ENCODE results near the gene SGTA.

SGTA gene

DNA sequence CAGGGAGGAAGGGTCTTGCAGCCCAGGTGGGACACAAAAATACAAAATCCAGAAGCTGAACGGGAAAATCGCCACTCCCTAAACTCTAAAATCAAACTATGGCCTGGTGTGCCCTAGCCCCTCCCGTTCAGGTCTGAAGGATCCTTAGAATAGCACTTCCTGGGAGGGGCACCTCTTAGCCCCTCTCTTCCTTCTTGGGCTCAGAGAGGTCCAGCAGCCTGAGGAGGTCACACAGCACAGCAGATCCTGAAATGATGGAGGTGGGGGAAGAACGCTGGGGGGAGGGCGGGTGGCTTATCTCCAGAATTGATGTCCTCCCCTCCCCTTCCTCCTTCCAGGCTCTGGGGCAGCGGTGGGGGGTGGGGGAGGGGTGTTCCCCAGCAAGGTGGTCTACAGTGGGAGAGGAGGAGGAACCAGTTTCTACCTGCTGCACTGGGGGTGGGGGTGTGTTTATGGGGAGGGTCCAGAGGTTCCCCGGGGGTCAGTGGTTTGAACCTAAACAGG, 63.8 kb downstream of the SGTA start:
- Histone ChIP-seq H2AFZ (ENCODE audit: low read length) (no peak overlapping the region), H3K9ac (ENCODE audit: low read depth, low read length, poor library complexity, severe bottlenecking) (no peak overlapping the region), H3K9me2 (replicated peaks; ENCODE audit: low read depth, low read length) (no peaks in the 10 kb centered on the region), H4K20me1 (ENCODE audit: insufficient read depth, low read length, poor library complexity, severe bottlenecking) (no peaks in the 10 kb centered on the region), H3K4me1 (ENCODE audit: insufficient read depth, low read length, poor library complexity, severe bottlenecking) (no peaks in the 10 kb centered on the region), H3K4me3 (ENCODE audit: low read length, poor library complexity, severe bottlenecking) (no peak overlapping the region), H3K79me2 (ENCODE audit: insufficient read depth, low read length) (no peaks in the 10 kb centered on the region), H3K4me2 (ENCODE audit: low read depth, low read length, poor library complexity, severe bottlenecking) (no peak overlapping the region), H3K36me3 (ENCODE audit: insufficient read depth, low read length) (no peaks in the 10 kb centered on the region), H3F3A (ENCODE audit: low read depth) (no peaks in the 10 kb centered on the region), H3K27me3 (ENCODE audit: insufficient read depth, low read length, poor library complexity, severe bottlenecking) (no peaks in the 10 kb centered on the region), H3K9me3 (ENCODE audit: insufficient read depth, low read depth, low read length) (peaks cover 5% of the 10 kb centered on the region; the same call in 1 of the 2 replicates)
- TF ChIP-seq EZH2phosphoT487 (IDR thresholded peaks at IDR 0.05; ENCODE audit: borderline replicate concordance): no peak
- TF ChIP-seq, protein P1, sequence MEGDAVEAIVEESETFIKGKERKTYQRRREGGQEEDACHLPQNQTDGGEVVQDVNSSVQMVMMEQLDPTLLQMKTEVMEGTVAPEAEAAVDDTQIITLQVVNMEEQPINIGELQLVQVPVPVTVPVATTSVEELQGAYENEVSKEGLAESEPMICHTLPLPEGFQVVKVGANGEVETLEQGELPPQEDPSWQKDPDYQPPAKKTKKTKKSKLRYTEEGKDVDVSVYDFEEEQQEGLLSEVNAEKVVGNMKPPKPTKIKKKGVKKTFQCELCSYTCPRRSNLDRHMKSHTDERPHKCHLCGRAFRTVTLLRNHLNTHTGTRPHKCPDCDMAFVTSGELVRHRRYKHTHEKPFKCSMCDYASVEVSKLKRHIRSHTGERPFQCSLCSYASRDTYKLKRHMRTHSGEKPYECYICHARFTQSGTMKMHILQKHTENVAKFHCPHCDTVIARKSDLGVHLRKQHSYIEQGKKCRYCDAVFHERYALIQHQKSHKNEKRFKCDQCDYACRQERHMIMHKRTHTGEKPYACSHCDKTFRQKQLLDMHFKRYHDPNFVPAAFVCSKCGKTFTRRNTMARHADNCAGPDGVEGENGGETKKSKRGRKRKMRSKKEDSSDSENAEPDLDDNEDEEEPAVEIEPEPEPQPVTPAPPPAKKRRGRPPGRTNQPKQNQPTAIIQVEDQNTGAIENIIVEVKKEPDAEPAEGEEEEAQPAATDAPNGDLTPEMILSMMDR (conservative IDR thresholded peaks at IDR 0.05; ENCODE audit: low read length): no peak

DNA sequence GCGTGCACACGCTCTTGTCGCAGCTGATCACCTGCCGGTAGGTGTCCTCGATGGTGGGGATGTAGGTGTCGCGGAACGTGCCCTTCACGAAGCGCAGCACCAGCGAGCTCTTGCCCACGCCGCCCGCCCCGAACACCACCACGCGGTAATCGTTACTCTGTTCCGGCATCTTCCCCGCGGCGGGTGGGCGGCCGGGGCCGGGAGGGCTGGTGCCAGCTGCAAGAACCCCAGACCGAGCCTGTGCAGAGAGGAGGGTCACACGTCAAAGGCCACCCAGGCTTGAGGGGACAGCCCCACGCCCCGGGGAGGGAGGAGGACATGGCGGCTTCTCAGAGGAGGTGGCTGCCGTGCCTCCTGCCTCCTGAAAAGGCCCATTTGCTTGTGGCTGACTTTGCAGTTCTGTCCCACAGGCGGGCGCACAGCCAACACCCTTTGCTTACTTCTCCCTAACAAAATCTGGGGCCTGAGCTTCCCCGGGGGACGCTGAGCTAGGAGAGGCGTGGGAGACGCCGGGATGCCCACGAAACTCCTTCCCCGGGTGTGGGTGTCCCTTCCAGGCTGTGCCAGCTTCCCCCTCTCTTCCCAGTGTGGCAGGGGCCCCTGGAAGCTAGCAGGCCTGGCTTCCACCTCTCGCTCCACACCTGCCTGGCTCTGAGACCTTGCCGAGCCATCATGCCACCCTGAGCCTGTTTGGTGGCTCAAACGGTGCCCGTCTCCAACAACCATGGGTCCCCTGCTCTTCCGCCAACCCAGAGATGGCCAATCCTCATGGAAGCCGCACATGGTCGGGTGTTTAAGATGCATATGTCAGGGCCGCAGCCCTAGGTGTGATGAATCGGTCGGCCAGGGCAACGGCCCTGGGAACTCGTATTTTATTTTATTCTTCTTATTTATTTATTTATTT, 65.2 kb downstream of the SGTA start:
- H2AFZ ChIP-seq (ENCODE audit: low read length): no peak overlapping the region
- no peaks in the 10 kb centered on the region for H3K4me1 ChIP-seq (ENCODE audit: insufficient read depth, low read length, poor library complexity, severe bottlenecking)
- H3K27me3 ChIP-seq (ENCODE audit: insufficient read depth, low read length, poor library complexity, severe bottlenecking): no peaks in the 10 kb centered on the region
- no peak overlapping the region for H3K4me2 ChIP-seq (ENCODE audit: low read depth, low read length, poor library complexity, severe bottlenecking)
- H4K20me1 ChIP-seq (ENCODE audit: insufficient read depth, low read length, poor library complexity, severe bottlenecking): no peaks in the 10 kb centered on the region
- H3K9ac ChIP-seq (ENCODE audit: low read depth, low read length, poor library complexity, severe bottlenecking): no peak overlapping the region
- peaks cover 5% of the 10 kb centered on the region; the same call in 1 of the 2 replicates for H3K9me3 ChIP-seq (ENCODE audit: insufficient read depth, low read depth, low read length)
- H3K36me3 ChIP-seq (ENCODE audit: insufficient read depth, low read length): no peaks in the 10 kb centered on the region
- no peak overlapping the region for H3K4me3 ChIP-seq (ENCODE audit: low read length, poor library complexity, severe bottlenecking)
- TF ChIP-seq EZH2phosphoT487 (IDR thresholded peaks at IDR 0.05; ENCODE audit: borderline replicate concordance): no peak
- TF ChIP-seq, protein P1 (conservative IDR thresholded peaks at IDR 0.05; ENCODE audit: low read length): no peak
- no peaks in the 10 kb centered on the region for H3K79me2 ChIP-seq (ENCODE audit: insufficient read depth, low read length)
- H3K9me2 ChIP-seq (replicated peaks; ENCODE audit: low read depth, low read length): no peaks in the 10 kb centered on the region
- no peaks in the 10 kb centered on the region for H3F3A ChIP-seq (ENCODE audit: low read depth)

DNA sequence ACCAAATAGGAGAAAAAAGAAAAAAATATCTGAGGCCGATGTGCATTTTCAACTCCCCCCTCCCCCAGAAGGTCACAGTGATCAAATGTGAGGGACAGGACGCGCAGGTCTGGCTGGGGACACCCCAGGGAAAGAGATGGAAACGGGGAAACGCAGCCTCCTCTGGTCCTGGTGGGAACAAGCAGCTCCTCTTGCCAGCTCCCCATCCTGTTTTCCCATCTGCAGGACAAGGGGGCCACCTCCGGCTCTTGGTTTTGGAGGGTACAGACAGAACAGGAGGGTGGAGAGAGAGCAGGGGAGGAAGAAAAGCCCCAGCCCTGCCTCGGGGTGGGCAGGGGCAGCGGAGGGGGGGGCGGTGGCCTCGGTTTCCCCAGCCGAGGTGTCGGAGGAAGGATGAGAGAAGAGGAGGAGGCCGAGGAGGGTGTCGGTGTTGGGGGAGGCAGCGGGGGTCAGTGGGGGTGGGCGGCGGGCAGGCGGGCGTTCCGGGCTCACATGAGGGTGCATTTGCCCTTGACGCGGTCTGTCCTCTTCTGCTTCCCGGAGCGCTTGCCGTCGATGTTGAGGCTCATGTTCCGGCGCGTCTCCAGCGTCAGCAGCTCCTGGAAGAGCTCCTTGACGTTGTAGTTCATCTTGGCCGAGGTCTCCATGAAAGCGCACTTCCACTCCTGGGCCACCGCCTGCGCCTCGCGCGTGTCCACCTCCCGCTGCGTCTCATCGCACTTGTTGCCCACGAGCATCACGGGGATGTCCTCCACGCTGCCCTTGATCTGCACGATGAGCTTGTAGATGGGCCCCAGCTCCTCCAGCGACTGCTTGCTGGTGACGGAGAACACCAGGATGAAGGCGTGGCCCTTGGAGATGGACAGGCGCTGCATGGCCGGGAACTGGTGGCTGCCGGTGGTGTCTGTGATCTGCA, 66.1 kb downstream of the SGTA start:
- H3K9ac ChIP-seq (ENCODE audit: low read depth, low read length, poor library complexity, severe bottlenecking): no peak overlapping the region
- H3K4me3 ChIP-seq (ENCODE audit: low read length, poor library complexity, severe bottlenecking): no peak overlapping the region
- H3F3A ChIP-seq (ENCODE audit: low read depth): no peaks in the 10 kb centered on the region
- H3K9me2 ChIP-seq (replicated peaks; ENCODE audit: low read depth, low read length): no peaks in the 10 kb centered on the region
- H2AFZ ChIP-seq (ENCODE audit: low read length): no peak overlapping the region
- peaks cover 5% of the 10 kb centered on the region; the same call in 1 of the 2 replicates for H3K9me3 ChIP-seq (ENCODE audit: insufficient read depth, low read depth, low read length)
- no peaks in the 10 kb centered on the region for H3K36me3 ChIP-seq (ENCODE audit: insufficient read depth, low read length)
- no peaks in the 10 kb centered on the region for H3K4me1 ChIP-seq (ENCODE audit: insufficient read depth, low read length, poor library complexity, severe bottlenecking)
- H3K4me2 ChIP-seq (ENCODE audit: low read depth, low read length, poor library complexity, severe bottlenecking): no peak overlapping the region
- no peaks in the 10 kb centered on the region for H3K79me2 ChIP-seq (ENCODE audit: insufficient read depth, low read length)
- TF ChIP-seq, protein P1 (conservative IDR thresholded peaks at IDR 0.05; ENCODE audit: low read length): no peak
- TF ChIP-seq EZH2phosphoT487 (IDR thresholded peaks at IDR 0.05; ENCODE audit: borderline replicate concordance): no peak
- no peaks in the 10 kb centered on the region for H3K27me3 ChIP-seq (ENCODE audit: insufficient read depth, low read length, poor library complexity, severe bottlenecking)
- H4K20me1 ChIP-seq (ENCODE audit: insufficient read depth, low read length, poor library complexity, severe bottlenecking): no peaks in the 10 kb centered on the region
